Endothelial cell of umbilical vein (primary cell): Measurements from ENCODE around the gene MARCHF6. TPM values are rescaled to one million over a fixed set of nuclear protein-coding genes. Genes with fewer than 3 reads are reported as not detected.

Source experiments
- BruUV-seq: library from RNA; stranded (reverse); fragments of 400-500 nt; replicated peaks from 2 replicates; lab custom pipeline; 2021; lab: Mats Ljungman, UMichigan
- CTCF ChIA-PET: fragments of 300-600, 350-600 bp; sonication (Branson Sonifier 250); formaldehyde crosslinking; loops from one replicate; lab custom pipeline; 2021; ENCODE audit warnings: antibody characterized with exemption, inconsistent platforms; lab: Charles Lee
- POLR2A ChIA-PET: fragments of 300-600, 350-600 bp; sonication (Branson Sonifier 250); formaldehyde crosslinking; loops from one replicate; lab custom pipeline; 2021; ENCODE audit warnings: antibody characterized with exemption, inconsistent platforms; lab: Charles Lee
- DNase-seq: peaks from one replicate; pipeline ENCODE4 v3.0.0-alpha.2; 2011; ENCODE audit warnings: low read depth, low spot score
- FAIRE-seq: peaks from 2 replicates; lab custom pipeline; 2011; peaks lifted over from hg19 to GRCh38; lab: Jason Lieb, UNC
- H2AFZ ChIP-seq: 2 replicates; pipeline ENCODE4 v1.6.0; 2012; ENCODE audit warnings: low read depth, low read length, control low read depth, inconsistent platforms
- H3K27ac ChIP-seq: 2 replicates; pipeline ENCODE4 v1.5.1; 2011; ENCODE audit warnings: low read depth, mild to moderate bottlenecking, control low read depth, low read length, moderate library complexity; ENCODE audit not compliant: insufficient read depth
- H3K27me3 ChIP-seq, 2 experiments: 2 replicates each; pipeline versions ENCODE4 v1.6.0 to v1.6.1; 2011; ENCODE audit warnings: low read length in 2 of 2, mixed read lengths in 1 of 2; ENCODE audit not compliant: control insufficient read depth in 2 of 2, insufficient read depth in 2 of 2
- H3K36me3 ChIP-seq, 2 experiments: 2 replicates in 1 of 2; 3 replicates in 1 of 2; pipeline ENCODE4 v1.5.1; 2011; ENCODE audit warnings: low read length in 2 of 2, mild to moderate bottlenecking in 1 of 2, moderate library complexity in 1 of 2; ENCODE audit not compliant: control insufficient read depth in 2 of 2, insufficient read depth in 2 of 2; ENCODE audit errors: extremely low read depth in 1 of 2
- H3K4me1 ChIP-seq: 3 replicates; pipeline ENCODE4 v1.5.1; 2011; ENCODE audit warnings: mild to moderate bottlenecking, low read length; ENCODE audit not compliant: control insufficient read depth, insufficient read depth; ENCODE audit errors: extremely low read depth
- H3K4me2 ChIP-seq: 2 replicates; pipeline ENCODE4 v1.6.1; 2011; ENCODE audit warnings: low read length, control low read depth, mixed read lengths; ENCODE audit not compliant: insufficient read depth
- H3K4me3 ChIP-seq, 3 experiments: fragments of 200-600 bp in 1 of 3; sonication (generic), shearing (Covaris generic) in 1 of 3; replicated peaks in 1 of 3; 2 replicates each; pipeline ENCODE4 v1.5.1; 2011 to 2016; ENCODE audit warnings: control low read depth in 3 of 3, low read length in 3 of 3, mild to moderate bottlenecking in 2 of 3, inconsistent platforms in 1 of 3, low read depth in 1 of 3, moderate library complexity in 1 of 3; ENCODE audit not compliant: insufficient read depth in 1 of 3
- H3K79me2 ChIP-seq: 2 replicates; pipeline ENCODE4 v1.6.0; 2012; ENCODE audit warnings: low read length, inconsistent platforms; ENCODE audit not compliant: control insufficient read depth, insufficient read depth
- H3K9ac ChIP-seq: replicated peaks from 2 replicates; pipeline ENCODE3; 2011; ENCODE audit warnings: low read length, control low read depth; ENCODE audit not compliant: insufficient read depth; ENCODE audit errors: extremely low read depth
- H3K9me1 ChIP-seq: replicated peaks from 3 replicates; pipeline ENCODE4 v1.6.0; 2011; ENCODE audit warnings: mild to moderate bottlenecking, low read length; ENCODE audit not compliant: control insufficient read depth, insufficient read depth; ENCODE audit errors: extremely low read depth
- H3K9me3 ChIP-seq: replicated peaks from 2 replicates; pipeline ENCODE4 v1.5.1; 2012; ENCODE audit warnings: low read length, inconsistent platforms; ENCODE audit not compliant: control insufficient read depth, insufficient read depth
- H4K20me1 ChIP-seq: replicated peaks from 2 replicates; pipeline ENCODE3; 2011; ENCODE audit warnings: mild to moderate bottlenecking, low read length; ENCODE audit not compliant: control insufficient read depth, insufficient read depth; ENCODE audit errors: extremely low read depth
- EZH2 ChIP-seq: IDR thresholded peaks from 2 replicates; pipeline ENCODE4 v1.6.1; 2012; ENCODE audit warnings: borderline replicate concordance, low read depth, mild to moderate bottlenecking, moderate library complexity, low read length, inconsistent platforms; ENCODE audit not compliant: severe bottlenecking
- FOS ChIP-seq: IDR thresholded peaks from 2 replicates; pipeline ENCODE4 v1.6.1; 2011; ENCODE audit warnings: mild to moderate bottlenecking, low read length, moderate library complexity, borderline replicate concordance; ENCODE audit not compliant: insufficient read depth
- GATA2 ChIP-seq: IDR thresholded peaks from 2 replicates; pipeline ENCODE4 v1.7.0; 2011; ENCODE audit warnings: low read depth, mild to moderate bottlenecking, moderate library complexity, mixed read lengths, low read length; ENCODE audit not compliant: insufficient read length, insufficient read depth
- JUN ChIP-seq: IDR thresholded peaks from 2 replicates; pipeline ENCODE4 v1.6.1; 2011; ENCODE audit warnings: borderline replicate concordance, low read depth; ENCODE audit not compliant: insufficient read length, insufficient read depth
- MAX ChIP-seq: IDR thresholded peaks from 2 replicates; pipeline ENCODE4 v1.6.1; 2011; ENCODE audit not compliant: insufficient read depth, insufficient read length
- MYC ChIP-seq: IDR thresholded peaks from one replicate; pipeline ENCODE4 v1.6.1; 2011; ENCODE audit warnings: mild to moderate bottlenecking, low read depth, low read length
- POLR2A ChIP-seq: IDR thresholded peaks from 2 replicates; pipeline ENCODE4 v1.6.1; 2012; ENCODE audit warnings: low read depth, mild to moderate bottlenecking, control low read depth, low read length
- POLR2AphosphoS5 ChIP-seq: IDR thresholded peaks from 2 replicates; pipeline ENCODE4 v1.6.1; 2012; ENCODE audit warnings: low read depth, mild to moderate bottlenecking, control low read depth, low read length, moderate library complexity; ENCODE audit not compliant: insufficient read depth
- dilution Hi-C: fragments of 300-500 bp; cut with MboI; formaldehyde crosslinking; loops from one replicate; pipeline ENCODE4 v1.15.0; 2019; ENCODE audit warnings: low sequenced_read_pairs; ENCODE audit not compliant: extremely low pct_ligation_motif_present
- intact Hi-C: fragments of 100-400 bp; cut with micrococcal nuclease; formaldehyde crosslinking; loops from one replicate; pipeline ENCODE4 v1.10.0; 2022
- polyA plus RNA-seq, 4 experiments: library from polyadenylated mRNA; depleted of rRNA in 3 of 4; stranded (reverse) in 3 of 4; unstranded in 1 of 4; fragments of >200 nt; gene quantifications; 2 replicates each; pipeline versions ENCODE4 v1.2.1 to v1.2.3, GENCODE V29; 2011 to 2012; ENCODE audit warnings: missing spikeins in 1 of 4
- total RNA-seq: library from RNA; stranded (reverse); gene quantifications from 2 replicates; pipeline ENCODE4 v1.2.3, GENCODE V29; 2021
- TF ChIP-seq, protein P1 (sequence below), 2 donors: IDR thresholded peaks; 1 replicate in 1 of 2; 2 replicates in 1 of 2; pipeline ENCODE4 v1.5.1; 2011; ENCODE audit warnings: low read length in 2 of 2, mild to moderate bottlenecking in 2 of 2, moderate library complexity in 2 of 2, control low read depth in 1 of 2, inconsistent platforms in 1 of 2, low read depth in 1 of 2; ENCODE audit not compliant: insufficient read depth in 1 of 2; ENCODE audit errors: extremely low read depth in 1 of 2

Gene MARCHF6
- total and polyA plus RNA-seq, 2 donors (not counting 3 experiments of a cell fraction or from before 2014, with no cell fraction given) = 108 to 112 TPM

DNA sequence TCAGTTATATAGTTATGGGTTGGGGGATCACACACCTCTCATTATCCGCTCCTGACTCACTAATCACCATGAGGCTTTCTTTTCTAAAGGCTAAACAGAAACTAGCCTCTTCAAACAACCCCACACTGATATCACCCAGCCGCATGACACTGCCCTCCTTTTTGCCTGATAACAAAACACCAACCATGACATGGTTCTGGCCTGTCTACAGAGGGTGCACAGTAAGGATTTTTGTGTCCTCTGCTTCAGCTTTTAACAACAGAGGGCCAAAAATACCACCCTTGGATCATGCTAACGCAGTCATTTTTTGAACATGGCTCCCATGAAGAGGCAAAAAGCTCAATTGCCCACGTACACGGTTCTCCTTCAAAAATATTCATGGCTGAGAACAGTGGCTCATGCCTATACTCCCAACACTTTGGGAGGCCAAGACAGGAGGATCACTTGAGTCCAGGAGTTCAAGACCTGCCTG is 49.8 kb upstream of the MARCHF6 start:
- Histone ChIP-seq H3K9me3 (no peaks in the 10 kb centered on the region), H3K36me3 (no peaks in the 10 kb centered on the region), H3K4me2 (no peak overlapping the region), H4K20me1 (no peaks in the 10 kb centered on the region), H3K4me1 (no peaks in the 10 kb centered on the region), H2AFZ (no peak overlapping the region), H3K9me1 (no peaks in the 10 kb centered on the region), H3K4me3 (no peak overlapping the region), H3K79me2 (no peaks in the 10 kb centered on the region), H3K27ac (no peak overlapping the region), H3K27me3 (no peaks in the 10 kb centered on the region), H3K9ac (no peak overlapping the region)
- no peak for FAIRE-seq
- intact Hi-C loops = no loop called here
- no peak for DNase-seq
- ChIA-PET POLR2A (no interaction called here), CTCF (interaction anchor here (1.8 kb wide), 1 partner anchor 20 kb away, joined by 15 read pairs; no protein-coding TSS in a partner anchor)
- dilution Hi-C loops = no loop called here
- TF ChIP-seq MAX = no peak
- no peak for TF ChIP-seq EZH2
- TF ChIP-seq GATA2 = no peak
- TF ChIP-seq FOS = no peak
- TF ChIP-seq POLR2AphosphoS5 = no peak
- no peak for TF ChIP-seq POLR2A
- TF ChIP-seq MYC = no peak
- TF ChIP-seq, protein P1, sequence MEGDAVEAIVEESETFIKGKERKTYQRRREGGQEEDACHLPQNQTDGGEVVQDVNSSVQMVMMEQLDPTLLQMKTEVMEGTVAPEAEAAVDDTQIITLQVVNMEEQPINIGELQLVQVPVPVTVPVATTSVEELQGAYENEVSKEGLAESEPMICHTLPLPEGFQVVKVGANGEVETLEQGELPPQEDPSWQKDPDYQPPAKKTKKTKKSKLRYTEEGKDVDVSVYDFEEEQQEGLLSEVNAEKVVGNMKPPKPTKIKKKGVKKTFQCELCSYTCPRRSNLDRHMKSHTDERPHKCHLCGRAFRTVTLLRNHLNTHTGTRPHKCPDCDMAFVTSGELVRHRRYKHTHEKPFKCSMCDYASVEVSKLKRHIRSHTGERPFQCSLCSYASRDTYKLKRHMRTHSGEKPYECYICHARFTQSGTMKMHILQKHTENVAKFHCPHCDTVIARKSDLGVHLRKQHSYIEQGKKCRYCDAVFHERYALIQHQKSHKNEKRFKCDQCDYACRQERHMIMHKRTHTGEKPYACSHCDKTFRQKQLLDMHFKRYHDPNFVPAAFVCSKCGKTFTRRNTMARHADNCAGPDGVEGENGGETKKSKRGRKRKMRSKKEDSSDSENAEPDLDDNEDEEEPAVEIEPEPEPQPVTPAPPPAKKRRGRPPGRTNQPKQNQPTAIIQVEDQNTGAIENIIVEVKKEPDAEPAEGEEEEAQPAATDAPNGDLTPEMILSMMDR (IDR thresholded peaks at IDR 0.05; ENCODE audit: extremely low read depth in 1 of 2, insufficient read depth in 1 of 2, low read depth in 1 of 2, low read length in 2 of 2) = no peak
- no peak for TF ChIP-seq JUN
- no TSS peak for BruUV-seq
